Measurements from ENCODE around the gene SERPINI1.

Gene SERPINI1

DNA sequence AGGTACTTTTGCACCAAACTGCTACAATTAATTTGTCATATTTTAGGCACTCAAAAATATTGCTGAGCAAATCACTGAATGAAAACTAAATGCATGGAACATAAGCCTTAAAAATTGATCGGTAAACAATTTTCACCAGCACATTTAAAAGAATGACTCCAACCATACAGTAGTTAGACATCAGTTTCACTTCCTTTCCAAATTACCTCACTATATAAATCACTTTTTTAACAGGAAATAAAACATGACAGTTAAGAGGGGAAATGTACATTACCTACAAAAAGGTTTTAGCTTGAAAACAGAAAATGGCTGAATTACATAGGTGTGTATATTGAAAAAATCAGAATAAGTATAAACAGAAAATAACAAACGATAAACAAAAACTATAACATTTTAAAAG is 108.4 kb downstream of the SERPINI1 start:
- Histone ChIP-seq H3K79me2 (ENCODE audit: control insufficient read depth, insufficient read depth, low read length, unreplicated experiment) (no peaks in the 10 kb centered on the region), H3K4me3 (ENCODE audit: low read depth, low read length) (no peak overlapping the region), H3K4me1 (ENCODE audit: control insufficient read depth, insufficient read depth, low read length, unreplicated experiment) (no peaks in the 10 kb centered on the region), H3K27ac (ENCODE audit: low read depth, low read length) (no peak overlapping the region), H3K27me3 (ENCODE audit: insufficient read depth, low read length) (no peaks in the 10 kb centered on the region), H2AFZ (ENCODE audit: low read length, unreplicated experiment) (no peak overlapping the region), H3K36me3 (ENCODE audit: insufficient read depth, low read length) (no peaks in the 10 kb centered on the region)

DNA sequence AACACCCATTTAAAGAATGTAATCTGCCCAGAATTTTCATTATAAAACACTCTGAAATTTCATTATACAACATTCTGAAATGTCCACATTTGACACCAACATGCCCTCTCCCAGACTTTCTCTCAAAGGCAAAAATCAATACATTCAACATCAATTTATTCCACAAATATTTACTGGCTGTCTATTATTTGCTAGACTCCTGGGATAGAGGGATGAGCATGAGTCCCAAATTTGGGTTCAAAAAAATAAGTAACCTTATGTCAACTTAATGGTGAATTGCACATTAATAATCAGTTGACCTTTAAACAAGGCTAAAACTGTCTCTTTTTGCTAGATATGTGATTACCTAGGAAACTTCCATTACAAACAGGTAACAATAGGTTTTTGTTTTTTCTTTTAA is 109.0 kb downstream of the SERPINI1 start:
- Histone ChIP-seq H3K27ac (ENCODE audit: low read depth, low read length) (no peak overlapping the region), H3K36me3 (ENCODE audit: insufficient read depth, low read length) (no peaks in the 10 kb centered on the region), H3K4me1 (ENCODE audit: control insufficient read depth, insufficient read depth, low read length, unreplicated experiment) (no peaks in the 10 kb centered on the region), H3K27me3 (ENCODE audit: insufficient read depth, low read length) (no peaks in the 10 kb centered on the region), H3K4me3 (ENCODE audit: low read depth, low read length) (no peak overlapping the region), H3K79me2 (ENCODE audit: control insufficient read depth, insufficient read depth, low read length, unreplicated experiment) (no peaks in the 10 kb centered on the region), H2AFZ (ENCODE audit: low read length, unreplicated experiment) (no peak overlapping the region)

GRCh38 chr3:167851171-167851570 is 115.7 kb downstream of the SERPINI1 start:
- H3K27me3 ChIP-seq (ENCODE audit: insufficient read depth, low read length): no peaks in the 10 kb centered on the region
- peaks cover 21% of the 10 kb centered on the region for H3K4me1 ChIP-seq (ENCODE audit: control insufficient read depth, insufficient read depth, low read length, unreplicated experiment)
- H2AFZ ChIP-seq (ENCODE audit: low read length, unreplicated experiment): no peak overlapping the region
- no peak overlapping the region for H3K4me3 ChIP-seq (ENCODE audit: low read depth, low read length)
- peak overlapping the region; percentile 57 for H3K27ac ChIP-seq (ENCODE audit: low read depth, low read length)
- H3K36me3 ChIP-seq (ENCODE audit: insufficient read depth, low read length): no peaks in the 10 kb centered on the region
- no peaks in the 10 kb centered on the region for H3K79me2 ChIP-seq (ENCODE audit: control insufficient read depth, insufficient read depth, low read length, unreplicated experiment)

GRCh38 chr3:167851749-167852148 is 116.2 kb downstream of the SERPINI1 start:
- Histone ChIP-seq H3K27me3 (ENCODE audit: insufficient read depth, low read length) (no peaks in the 10 kb centered on the region), H2AFZ (ENCODE audit: low read length, unreplicated experiment) (no peak overlapping the region), H3K4me3 (ENCODE audit: low read depth, low read length) (no peak overlapping the region), H3K36me3 (ENCODE audit: insufficient read depth, low read length) (no peaks in the 10 kb centered on the region), H3K27ac (ENCODE audit: low read depth, low read length) (peak overlapping the region; percentile 57), H3K79me2 (ENCODE audit: control insufficient read depth, insufficient read depth, low read length, unreplicated experiment) (no peaks in the 10 kb centered on the region), H3K4me1 (ENCODE audit: control insufficient read depth, insufficient read depth, low read length, unreplicated experiment) (peaks cover 21% of the 10 kb centered on the region)

GRCh38 chr3:167852216-167852615 is 116.7 kb downstream of the SERPINI1 start:
- H3K27ac ChIP-seq (ENCODE audit: low read depth, low read length): peak overlapping the region; percentile 58
- no peaks in the 10 kb centered on the region for H3K79me2 ChIP-seq (ENCODE audit: control insufficient read depth, insufficient read depth, low read length, unreplicated experiment)
- H3K4me1 ChIP-seq (ENCODE audit: control insufficient read depth, insufficient read depth, low read length, unreplicated experiment): peaks cover 21% of the 10 kb centered on the region
- H3K36me3 ChIP-seq (ENCODE audit: insufficient read depth, low read length): no peaks in the 10 kb centered on the region
- peak overlapping the region; percentile 38 for H2AFZ ChIP-seq (ENCODE audit: low read length, unreplicated experiment)
- H3K27me3 ChIP-seq (ENCODE audit: insufficient read depth, low read length): no peaks in the 10 kb centered on the region
- no peak overlapping the region for H3K4me3 ChIP-seq (ENCODE audit: low read depth, low read length)

GRCh38 chr3:167854063-167854462 is 118.5 kb downstream of the SERPINI1 start:
- no peaks in the 10 kb centered on the region for H3K27me3 ChIP-seq (ENCODE audit: insufficient read depth, low read length)
- H3K4me1 ChIP-seq (ENCODE audit: control insufficient read depth, insufficient read depth, low read length, unreplicated experiment): peaks cover 21% of the 10 kb centered on the region
- no peak overlapping the region for H2AFZ ChIP-seq (ENCODE audit: low read length, unreplicated experiment)
- no peaks in the 10 kb centered on the region for H3K79me2 ChIP-seq (ENCODE audit: control insufficient read depth, insufficient read depth, low read length, unreplicated experiment)
- no peaks in the 10 kb centered on the region for H3K36me3 ChIP-seq (ENCODE audit: insufficient read depth, low read length)
- no peak overlapping the region for H3K4me3 ChIP-seq (ENCODE audit: low read depth, low read length)
- H3K27ac ChIP-seq (ENCODE audit: low read depth, low read length): no peak overlapping the region

DNA sequence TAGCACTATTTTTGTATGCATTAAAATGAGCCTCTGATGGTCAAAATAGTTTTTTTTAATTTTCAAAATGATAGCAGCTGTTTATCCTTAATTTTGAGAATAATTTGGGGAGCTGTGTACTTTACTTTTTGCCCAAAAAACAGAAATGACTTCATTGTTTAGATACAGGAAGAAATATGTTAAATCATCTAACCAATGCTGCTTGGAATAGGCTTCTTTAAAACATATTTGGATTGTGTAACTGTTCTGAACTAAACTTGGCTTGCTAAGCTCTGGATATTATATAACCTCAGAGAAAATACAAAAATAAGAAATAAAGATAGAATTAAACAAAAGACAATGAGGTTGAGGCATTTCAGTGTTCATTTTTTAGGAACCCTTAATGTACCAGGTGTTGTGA is 119.3 kb downstream of the SERPINI1 start:
- Histone ChIP-seq H3K27ac (ENCODE audit: low read depth, low read length) (no peak overlapping the region), H3K79me2 (ENCODE audit: control insufficient read depth, insufficient read depth, low read length, unreplicated experiment) (no peaks in the 10 kb centered on the region), H3K27me3 (ENCODE audit: insufficient read depth, low read length) (no peaks in the 10 kb centered on the region), H3K4me3 (ENCODE audit: low read depth, low read length) (no peak overlapping the region), H3K36me3 (ENCODE audit: insufficient read depth, low read length) (no peaks in the 10 kb centered on the region), H2AFZ (ENCODE audit: low read length, unreplicated experiment) (no peak overlapping the region), H3K4me1 (ENCODE audit: control insufficient read depth, insufficient read depth, low read length, unreplicated experiment) (peaks cover 21% of the 10 kb centered on the region)

GRCh38 chr3:167855306-167855705 is 119.8 kb downstream of the SERPINI1 start:
- H3K27me3 ChIP-seq (ENCODE audit: insufficient read depth, low read length): no peaks in the 10 kb centered on the region
- H3K4me1 ChIP-seq (ENCODE audit: control insufficient read depth, insufficient read depth, low read length, unreplicated experiment): peaks cover 21% of the 10 kb centered on the region
- no peaks in the 10 kb centered on the region for H3K79me2 ChIP-seq (ENCODE audit: control insufficient read depth, insufficient read depth, low read length, unreplicated experiment)
- H3K27ac ChIP-seq (ENCODE audit: low read depth, low read length): no peak overlapping the region
- H3K36me3 ChIP-seq (ENCODE audit: insufficient read depth, low read length): no peaks in the 10 kb centered on the region
- H3K4me3 ChIP-seq (ENCODE audit: low read depth, low read length): no peak overlapping the region
- H2AFZ ChIP-seq (ENCODE audit: low read length, unreplicated experiment): no peak overlapping the region

DNA sequence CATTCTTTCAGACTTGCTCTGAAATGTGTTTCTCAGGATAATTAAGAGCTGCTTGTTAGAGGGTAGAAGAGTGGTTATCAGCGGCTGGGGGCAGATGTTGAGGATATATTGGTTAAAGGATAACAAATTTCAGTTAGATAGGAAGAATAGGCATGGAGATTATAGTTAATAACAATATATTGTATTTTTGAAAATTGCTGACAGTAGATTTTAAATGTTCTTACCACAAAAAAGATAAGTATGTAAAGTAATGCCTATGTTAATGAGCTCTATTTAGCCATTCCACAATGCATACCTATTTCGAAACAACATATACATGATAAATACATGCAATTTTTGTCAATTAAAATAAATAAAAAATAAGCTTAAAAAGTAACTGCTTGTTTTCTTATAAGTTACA is 123.3 kb downstream of the SERPINI1 start:
- H3K27me3 ChIP-seq (ENCODE audit: insufficient read depth, low read length): no peaks in the 10 kb centered on the region
- no peak overlapping the region for H3K27ac ChIP-seq (ENCODE audit: low read depth, low read length)
- H3K36me3 ChIP-seq (ENCODE audit: insufficient read depth, low read length): no peaks in the 10 kb centered on the region
- peaks cover 4% of the 10 kb centered on the region for H3K4me1 ChIP-seq (ENCODE audit: control insufficient read depth, insufficient read depth, low read length, unreplicated experiment)
- H3K4me3 ChIP-seq (ENCODE audit: low read depth, low read length): no peak overlapping the region
- H3K79me2 ChIP-seq (ENCODE audit: control insufficient read depth, insufficient read depth, low read length, unreplicated experiment): no peaks in the 10 kb centered on the region
- H2AFZ ChIP-seq (ENCODE audit: low read length, unreplicated experiment): no peak overlapping the region

DNA sequence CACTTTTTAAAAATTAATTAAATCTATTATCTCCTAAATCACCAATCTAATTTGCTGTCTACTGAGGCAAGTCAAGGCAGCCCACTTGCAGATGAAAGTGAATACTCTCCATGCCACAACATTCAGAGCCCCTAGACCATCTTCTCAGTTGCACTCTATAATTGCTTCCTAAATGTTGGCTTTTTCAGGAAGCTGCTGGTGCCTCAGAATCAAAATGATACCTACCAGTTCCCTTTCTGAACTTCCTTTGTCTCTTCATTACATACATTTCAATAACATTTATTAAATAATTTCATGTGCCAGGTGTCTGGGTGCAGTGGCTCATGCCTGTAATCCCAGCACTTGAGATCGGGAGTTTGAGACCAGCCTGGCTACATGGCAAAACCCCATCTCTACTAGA is 124.1 kb downstream of the SERPINI1 start:
- Histone ChIP-seq H3K79me2 (ENCODE audit: control insufficient read depth, insufficient read depth, low read length, unreplicated experiment) (no peaks in the 10 kb centered on the region), H2AFZ (ENCODE audit: low read length, unreplicated experiment) (no peak overlapping the region), H3K36me3 (ENCODE audit: insufficient read depth, low read length) (no peaks in the 10 kb centered on the region), H3K27me3 (ENCODE audit: insufficient read depth, low read length) (no peaks in the 10 kb centered on the region), H3K4me3 (ENCODE audit: low read depth, low read length) (no peak overlapping the region), H3K27ac (ENCODE audit: low read depth, low read length) (no peak overlapping the region), H3K4me1 (ENCODE audit: control insufficient read depth, insufficient read depth, low read length, unreplicated experiment) (peaks cover 4% of the 10 kb centered on the region)

- Histone ChIP-seq H3K79me2 (ENCODE audit: control insufficient read depth, insufficient read depth, low read length, unreplicated experiment) (no peaks in the 10 kb centered on the region), H3K27me3 (ENCODE audit: insufficient read depth, low read length) (no peaks in the 10 kb centered on the region), H3K27ac (ENCODE audit: low read depth, low read length) (no peak overlapping the region), H3K4me1 (ENCODE audit: control insufficient read depth, insufficient read depth, low read length, unreplicated experiment) (peaks cover 4% of the 10 kb centered on the region), H2AFZ (ENCODE audit: low read length, unreplicated experiment) (no peak overlapping the region), H3K4me3 (ENCODE audit: low read depth, low read length) (no peak overlapping the region), H3K36me3 (ENCODE audit: insufficient read depth, low read length) (no peaks in the 10 kb centered on the region)
These were observed 126.1 kb downstream of the SERPINI1 start for GRCh38 chr3:167861649-167862048.
